GM19240 (cell line): ENCODE measurements around the gene E2F3.

Source experiments
- DNase-seq: peaks from one replicate; pipeline ENCODE4 v3.0.0; 2011; ENCODE audit warnings: low spot score; ENCODE audit not compliant: insufficient read length

The E2F3 gene

DNA sequence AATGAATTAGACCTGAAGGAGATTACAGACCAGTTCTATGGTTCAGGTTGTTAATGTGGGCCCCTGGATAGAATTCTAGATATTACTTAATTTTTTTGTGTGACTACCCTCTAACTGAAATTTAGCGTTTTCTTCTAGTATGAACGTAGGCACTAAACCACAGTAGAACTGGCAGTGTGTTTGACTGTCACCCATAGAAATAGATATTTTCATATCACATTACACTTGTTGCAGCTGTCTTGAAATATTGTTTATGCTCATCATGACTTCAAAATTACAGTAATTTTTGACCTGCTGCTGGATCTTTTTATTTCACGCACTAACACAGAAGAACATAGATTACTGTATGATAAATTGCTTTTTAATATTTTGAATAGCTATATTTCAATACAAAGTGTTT is 31.6 kb downstream of the E2F3 start:
- DNase-seq = no peak

DNA sequence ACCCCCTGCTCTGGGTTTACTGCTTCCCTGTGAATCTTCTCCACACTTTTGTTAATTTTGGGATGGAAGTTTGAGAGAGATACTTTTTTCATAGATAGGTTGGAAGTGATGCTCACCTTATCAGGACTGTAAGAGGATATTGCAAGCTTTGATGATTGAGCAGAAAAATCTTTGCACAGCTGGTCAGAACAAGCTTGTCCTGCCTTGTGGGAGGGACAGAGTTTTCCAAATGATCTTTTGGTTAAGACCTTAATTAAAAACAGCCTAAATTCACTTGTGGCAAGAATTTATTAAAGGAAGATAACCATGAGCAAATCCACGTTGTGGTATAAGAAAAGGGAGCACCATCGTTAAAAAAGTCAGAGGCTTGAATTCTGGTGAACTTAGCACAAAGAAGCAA is 32.2 kb downstream of the E2F3 start:
- DNase-seq = no peak

GRCh38 chr6:20434766-20435165 is 33.1 kb downstream of the E2F3 start:
- no peak for DNase-seq

DNA sequence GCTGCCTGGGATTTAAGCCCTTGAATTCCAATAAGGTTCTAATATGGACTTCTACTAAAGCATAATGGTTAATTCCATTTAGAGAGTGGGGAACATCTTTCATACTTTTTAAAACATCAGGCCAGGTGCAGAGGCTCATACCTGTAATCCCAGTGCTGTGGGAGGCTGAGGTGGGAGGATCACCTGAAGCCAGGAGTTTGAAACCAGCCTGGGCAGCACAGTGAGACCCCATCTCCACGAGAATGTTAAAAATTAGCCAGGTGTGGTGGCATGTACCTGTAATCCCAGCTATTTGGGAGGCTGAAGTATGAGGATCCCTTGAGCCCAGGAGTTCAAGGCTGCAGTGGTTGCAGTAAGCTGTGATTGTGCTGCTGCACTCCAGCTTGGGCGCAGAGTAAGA is 35.0 kb downstream of the E2F3 start:
- no peak for DNase-seq

- DNase-seq = no peak
Measured at GRCh38 chr6:20437639-20438038, 36.0 kb downstream of the E2F3 start.

- no peak for DNase-seq
Measured at GRCh38 chr6:20438462-20439070, 36.9 kb downstream of the E2F3 start.

DNA sequence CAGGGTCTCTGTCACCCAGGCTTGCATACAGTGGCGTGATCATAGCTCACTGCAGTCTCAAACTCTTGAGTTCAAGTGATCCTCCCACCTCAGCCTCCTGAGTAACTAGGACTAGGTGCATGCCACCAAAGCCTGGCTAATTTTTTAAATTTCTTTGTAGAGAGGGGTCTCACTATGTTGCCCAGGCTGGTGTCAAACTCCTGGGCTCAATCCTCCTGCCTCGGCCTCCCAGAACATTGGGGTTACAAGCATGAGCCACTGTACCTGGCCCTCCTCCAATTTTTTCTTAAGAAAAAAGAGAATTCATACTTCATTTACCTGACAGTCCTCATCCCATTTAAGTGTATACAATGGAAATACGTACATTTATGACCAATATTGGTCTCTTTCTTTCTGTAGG is 37.9 kb downstream of the E2F3 start:
- DNase-seq = no peak

DNA sequence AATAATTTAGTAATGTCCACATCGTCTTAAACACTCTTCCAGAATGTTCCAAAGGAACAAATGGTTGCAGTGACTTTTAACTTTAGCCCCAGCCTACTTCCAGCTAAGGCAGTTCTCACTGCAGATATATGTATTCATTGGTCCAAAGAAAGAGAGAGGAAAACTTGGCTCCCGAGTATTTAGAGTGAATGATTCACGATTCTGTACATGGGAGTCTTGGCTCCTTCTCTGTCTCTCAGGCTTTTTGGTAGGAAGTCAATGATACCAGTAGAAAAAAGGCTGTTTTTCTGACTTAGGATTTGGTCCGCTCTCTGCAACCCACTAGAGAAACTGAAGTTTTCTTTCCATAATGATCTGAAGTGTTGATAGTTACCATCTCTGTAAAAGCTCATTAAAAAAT is 38.6 kb downstream of the E2F3 start:
- no peak for DNase-seq

GRCh38 chr6:20441236-20441635 is 39.6 kb downstream of the E2F3 start:
- no peak for DNase-seq

DNA sequence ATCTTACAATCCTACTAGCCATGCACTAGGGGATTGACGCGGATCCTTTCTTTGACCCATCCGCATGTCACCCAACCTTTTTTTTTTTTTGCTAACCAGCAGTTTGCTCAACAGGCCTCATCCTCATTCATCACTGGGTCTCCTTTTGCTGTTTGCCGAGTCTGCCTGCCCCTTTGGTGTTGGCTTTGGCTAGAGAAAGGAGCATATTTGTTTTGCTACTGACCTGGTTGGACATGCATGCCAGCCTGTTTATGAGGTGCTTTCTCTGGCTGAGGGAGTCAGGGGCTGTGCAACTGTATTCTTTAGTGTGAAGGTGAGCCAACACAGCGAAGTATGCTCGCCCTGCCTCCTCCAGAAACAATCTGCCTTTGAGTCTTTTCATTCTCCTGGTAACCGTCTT is 40.2 kb downstream of the E2F3 start:
- DNase-seq = no peak

- DNase-seq = no peak
Measured at GRCh38 chr6:20444786-20445271, 43.1 kb downstream of the E2F3 start.

DNA sequence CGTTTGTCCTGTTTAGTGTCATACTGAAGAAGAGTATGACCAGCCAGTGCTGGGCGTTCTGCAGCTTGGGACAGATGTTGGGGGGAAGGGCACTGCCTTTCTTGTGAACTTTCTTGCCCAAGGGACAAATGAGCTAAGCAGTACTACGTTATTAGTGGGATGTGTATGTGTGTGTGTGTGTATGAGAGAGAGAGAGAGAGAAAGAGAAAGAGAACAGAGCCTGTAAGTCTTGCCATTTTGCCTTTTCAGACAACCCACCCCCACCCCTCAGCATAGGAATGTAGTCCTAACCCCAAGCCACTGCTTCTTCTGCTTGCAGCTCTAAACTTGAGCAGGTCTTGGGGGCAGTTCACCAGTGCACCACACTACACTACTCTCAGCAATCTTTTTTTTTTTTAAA is 45.5 kb downstream of the E2F3 start:
- DNase-seq = no peak

DNA sequence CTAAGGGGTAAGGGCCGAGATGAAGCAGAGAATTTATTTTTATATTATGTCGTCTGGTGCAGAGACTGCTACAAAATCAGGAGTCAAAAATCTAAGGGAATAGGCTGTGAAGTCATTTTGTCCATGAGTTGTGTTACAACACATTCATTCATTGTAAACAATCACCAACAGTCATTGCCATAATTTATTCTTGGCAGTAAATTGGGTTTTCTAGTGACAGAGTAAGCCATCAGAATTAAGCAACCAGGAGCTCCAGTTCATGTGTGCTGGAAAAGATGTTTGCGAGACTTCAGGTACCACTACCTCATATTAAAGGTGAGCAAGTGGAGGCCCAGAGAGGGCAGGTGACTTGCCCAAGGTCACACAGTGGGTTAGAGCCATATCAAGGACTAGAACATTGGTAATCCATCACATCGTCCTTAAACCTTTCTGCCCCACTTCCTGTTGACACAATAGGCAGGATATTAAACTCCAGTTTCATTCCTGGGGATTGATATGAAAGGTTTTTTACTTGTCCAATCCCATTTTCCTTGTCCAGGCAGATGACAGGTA is 46.0 kb downstream of the E2F3 start:
- no peak for DNase-seq

- no peak for DNase-seq
Measured at GRCh38 chr6:20448828-20449227, 47.1 kb downstream of the E2F3 start.

GRCh38 chr6:20454204-20454824 is 52.6 kb downstream of the E2F3 start:
- no peak for DNase-seq

GRCh38 chr6:20455251-20455940 is 53.7 kb downstream of the E2F3 start:
- DNase-seq = no peak

DNA sequence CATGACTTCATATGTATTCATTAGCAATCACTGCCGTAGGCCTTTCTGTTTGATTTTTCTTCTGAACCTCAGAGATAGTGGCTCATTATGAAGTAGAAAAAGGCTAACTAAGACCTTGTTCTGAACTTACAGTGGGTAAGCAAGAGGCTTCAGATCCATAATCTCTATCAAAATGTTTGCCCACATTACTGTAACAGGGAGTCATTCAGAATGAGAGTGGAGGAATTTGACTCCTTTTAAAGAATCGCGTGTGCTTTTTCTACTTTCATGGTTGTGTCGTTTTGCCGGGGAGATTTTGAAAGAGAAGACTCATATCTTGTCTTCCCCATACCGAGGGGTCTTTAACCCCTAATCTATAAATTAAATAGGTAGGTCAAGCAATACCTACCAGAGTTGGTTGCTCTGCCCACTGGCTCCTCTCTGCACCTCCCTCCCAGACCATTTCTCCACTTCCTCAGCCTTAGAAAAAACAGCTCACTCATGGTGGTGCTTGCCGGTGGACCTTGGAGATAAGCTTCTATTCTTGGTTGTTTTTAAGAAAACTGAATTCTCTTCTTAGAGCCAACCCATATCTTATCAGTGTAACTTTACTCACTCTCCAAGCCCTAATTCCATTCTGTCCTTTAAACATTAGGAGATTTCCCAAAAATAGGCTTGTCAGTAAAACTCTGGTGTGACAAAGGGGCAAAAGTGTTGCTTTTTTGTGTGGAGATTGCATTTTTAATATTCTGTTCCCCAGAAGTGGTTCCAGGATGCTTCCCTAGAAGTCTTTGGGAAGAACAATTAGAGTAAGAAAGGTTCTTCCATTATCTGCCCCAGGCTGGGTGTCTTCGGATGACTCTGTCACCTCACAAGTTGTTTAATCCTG is 56.6 kb downstream of the E2F3 start:
- DNase-seq = no peak

DNA sequence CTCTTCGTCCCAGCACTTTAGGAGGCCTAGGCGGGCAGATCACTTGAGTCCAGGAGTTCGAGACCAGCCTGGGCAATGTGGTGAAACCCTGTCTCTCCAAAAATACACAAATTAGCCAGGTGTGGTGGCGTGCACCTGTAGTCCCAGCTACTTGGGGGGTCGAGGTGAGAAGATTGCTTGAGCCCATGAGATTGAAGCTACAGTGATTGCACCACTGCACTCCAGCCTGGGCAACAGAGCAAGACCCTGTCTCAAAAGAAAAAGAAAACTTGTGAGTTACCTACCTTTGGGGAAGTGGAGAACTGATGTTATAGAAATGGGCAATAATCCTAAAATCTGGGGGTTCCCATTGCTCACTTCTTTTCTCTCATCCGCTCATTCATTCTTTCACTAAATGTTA is 58.0 kb downstream of the E2F3 start:
- DNase-seq = no peak

DNA sequence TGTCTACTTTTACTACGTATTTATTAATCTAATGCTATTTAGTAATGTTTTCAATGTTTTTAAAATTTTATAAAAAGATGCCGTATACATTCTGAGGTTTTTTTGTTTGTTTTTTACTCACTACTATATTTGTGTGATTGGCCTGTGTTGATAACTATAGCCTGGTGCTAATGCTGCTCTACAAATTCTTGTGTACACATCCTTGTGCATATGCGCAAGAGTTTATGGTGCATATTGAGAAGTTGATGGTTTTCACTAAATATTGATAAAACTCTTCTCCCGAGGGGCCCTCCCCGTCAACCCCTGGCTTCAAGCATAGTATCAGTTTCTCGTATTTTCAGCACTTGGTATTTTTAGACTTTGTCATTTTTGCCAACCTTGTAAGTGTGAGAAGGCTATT is 59.9 kb downstream of the E2F3 start:
- DNase-seq = no peak

GRCh38 chr6:20463396-20463795 is 61.7 kb downstream of the E2F3 start:
- DNase-seq = no peak

- DNase-seq = no peak
Measured at GRCh38 chr6:20464041-20464440, 62.4 kb downstream of the E2F3 start.

GRCh38 chr6:20464847-20465246 is 63.2 kb downstream of the E2F3 start:
- no peak for DNase-seq
